ENCODE data around the gene KNOP1.
"Not testable (repeated sequence)": the region's sequence is repeated elsewhere in the genome, so short reads cannot be mapped to it uniquely, and the experiment has no call there.

The KNOP1 gene

DNA sequence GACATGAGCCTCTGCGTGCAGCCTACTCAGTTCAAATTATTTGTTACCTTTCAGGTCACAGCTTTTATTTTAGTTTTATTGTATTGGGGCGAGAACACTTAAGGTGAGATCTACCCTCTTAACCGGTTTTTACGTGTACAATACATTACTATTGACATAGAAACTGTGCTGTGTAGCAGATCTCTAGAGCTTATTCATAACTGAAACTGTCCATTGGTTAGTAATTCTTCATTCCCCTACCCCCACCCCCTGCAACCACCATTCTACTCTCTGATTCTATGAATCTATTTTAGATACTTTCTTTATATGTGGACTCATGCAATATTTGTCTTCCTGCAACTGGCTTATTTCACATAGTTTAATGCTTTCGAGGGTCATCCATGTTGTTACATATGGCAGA, 43.5 kb downstream of the KNOP1 start:
- no peaks in the 10 kb centered on the region for H3K9me2 ChIP-seq (replicated peaks; ENCODE audit: control insufficient read depth, low read length)
- no peak overlapping the region for H3K4me3 ChIP-seq (ENCODE audit: low read length)
- no peaks in the 10 kb centered on the region for H3K4me1 ChIP-seq (ENCODE audit: control insufficient read depth, low read length)
- H3K27ac ChIP-seq (ENCODE audit: low read depth, low read length): no peak overlapping the region
- H3K79me2 ChIP-seq (ENCODE audit: control insufficient read depth, low read length): no peaks in the 10 kb centered on the region
- no peaks in the 10 kb centered on the region for H4K20me1 ChIP-seq (ENCODE audit: control insufficient read depth, insufficient read depth, low read depth, low read length)
- no peak for TF ChIP-seq EZH2phosphoT487 (IDR thresholded peaks at IDR 0.05; ENCODE audit: borderline replicate concordance, low read length)
- TF ChIP-seq, protein P1, sequence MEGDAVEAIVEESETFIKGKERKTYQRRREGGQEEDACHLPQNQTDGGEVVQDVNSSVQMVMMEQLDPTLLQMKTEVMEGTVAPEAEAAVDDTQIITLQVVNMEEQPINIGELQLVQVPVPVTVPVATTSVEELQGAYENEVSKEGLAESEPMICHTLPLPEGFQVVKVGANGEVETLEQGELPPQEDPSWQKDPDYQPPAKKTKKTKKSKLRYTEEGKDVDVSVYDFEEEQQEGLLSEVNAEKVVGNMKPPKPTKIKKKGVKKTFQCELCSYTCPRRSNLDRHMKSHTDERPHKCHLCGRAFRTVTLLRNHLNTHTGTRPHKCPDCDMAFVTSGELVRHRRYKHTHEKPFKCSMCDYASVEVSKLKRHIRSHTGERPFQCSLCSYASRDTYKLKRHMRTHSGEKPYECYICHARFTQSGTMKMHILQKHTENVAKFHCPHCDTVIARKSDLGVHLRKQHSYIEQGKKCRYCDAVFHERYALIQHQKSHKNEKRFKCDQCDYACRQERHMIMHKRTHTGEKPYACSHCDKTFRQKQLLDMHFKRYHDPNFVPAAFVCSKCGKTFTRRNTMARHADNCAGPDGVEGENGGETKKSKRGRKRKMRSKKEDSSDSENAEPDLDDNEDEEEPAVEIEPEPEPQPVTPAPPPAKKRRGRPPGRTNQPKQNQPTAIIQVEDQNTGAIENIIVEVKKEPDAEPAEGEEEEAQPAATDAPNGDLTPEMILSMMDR (IDR thresholded peaks at IDR 0.05; ENCODE audit: low read depth, low read length, poor library complexity, severe bottlenecking): no peak
- no peak overlapping the region for H3K4me2 ChIP-seq (ENCODE audit: low read length)
- H3K27me3 ChIP-seq (ENCODE audit: control insufficient read depth, low read length): no peaks in the 10 kb centered on the region
- no peaks in the 10 kb centered on the region for H3F3A ChIP-seq (ENCODE audit: control insufficient read depth, insufficient read depth)
- no peaks in the 10 kb centered on the region for H3K9me3 ChIP-seq (ENCODE audit: control insufficient read depth, insufficient read depth, low read length)
- no peaks in the 10 kb centered on the region for H3K36me3 ChIP-seq (ENCODE audit: control insufficient read depth, low read length)

GRCh38 chr16:19672378-19672777, 45.6 kb downstream of the KNOP1 start:
- no peak overlapping the region for H3K4me3 ChIP-seq (ENCODE audit: low read length)
- no peak overlapping the region for H3K27ac ChIP-seq (ENCODE audit: low read depth, low read length)
- no peaks in the 10 kb centered on the region for H3K9me2 ChIP-seq (replicated peaks; ENCODE audit: control insufficient read depth, low read length)
- H3K4me2 ChIP-seq (ENCODE audit: low read length): no peak overlapping the region
- H3K79me2 ChIP-seq (ENCODE audit: control insufficient read depth, low read length): no peaks in the 10 kb centered on the region
- H3K9me3 ChIP-seq (ENCODE audit: control insufficient read depth, insufficient read depth, low read length): no peaks in the 10 kb centered on the region
- H4K20me1 ChIP-seq (ENCODE audit: control insufficient read depth, insufficient read depth, low read depth, low read length): no peaks in the 10 kb centered on the region
- H3K4me1 ChIP-seq (ENCODE audit: control insufficient read depth, low read length): no peaks in the 10 kb centered on the region
- H3F3A ChIP-seq (ENCODE audit: control insufficient read depth, insufficient read depth): no peaks in the 10 kb centered on the region
- H3K36me3 ChIP-seq (ENCODE audit: control insufficient read depth, low read length): no peaks in the 10 kb centered on the region
- no peaks in the 10 kb centered on the region for H3K27me3 ChIP-seq (ENCODE audit: control insufficient read depth, low read length)
- TF ChIP-seq, protein P1 (IDR thresholded peaks at IDR 0.05; ENCODE audit: low read depth, low read length, poor library complexity, severe bottlenecking): no peak
- no peak for TF ChIP-seq EZH2phosphoT487 (IDR thresholded peaks at IDR 0.05; ENCODE audit: borderline replicate concordance, low read length)

DNA sequence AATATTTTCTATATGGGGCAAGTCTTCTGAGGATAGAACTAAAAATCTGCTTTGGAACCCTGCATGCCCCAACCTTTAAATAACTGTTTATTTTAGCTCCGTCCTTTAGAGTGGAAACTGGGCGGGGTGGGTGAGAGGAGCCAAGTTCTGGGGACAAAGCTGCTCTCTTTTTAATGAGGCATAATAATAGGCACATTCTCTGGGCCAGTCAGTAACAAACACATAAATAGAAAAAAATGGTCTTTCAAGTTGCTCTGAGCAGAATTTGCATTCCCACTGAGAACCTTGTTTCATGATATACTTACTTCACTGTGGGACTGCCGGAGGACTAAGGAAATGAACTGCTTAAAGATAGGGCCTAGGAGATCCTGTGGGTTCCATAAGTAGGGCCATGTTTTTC, 51.5 kb downstream of the KNOP1 start:
- Histone ChIP-seq H3K4me3 (ENCODE audit: low read length) (no peak overlapping the region), H3K27me3 (ENCODE audit: control insufficient read depth, low read length) (no peaks in the 10 kb centered on the region), H3K9me2 (replicated peaks; ENCODE audit: control insufficient read depth, low read length) (no peaks in the 10 kb centered on the region), H4K20me1 (ENCODE audit: control insufficient read depth, insufficient read depth, low read depth, low read length) (no peaks in the 10 kb centered on the region), H3K9me3 (ENCODE audit: control insufficient read depth, insufficient read depth, low read length) (no peaks in the 10 kb centered on the region), H3K27ac (ENCODE audit: low read depth, low read length) (no peak overlapping the region), H3K36me3 (ENCODE audit: control insufficient read depth, low read length) (no peaks in the 10 kb centered on the region), H3F3A (ENCODE audit: control insufficient read depth, insufficient read depth) (no peaks in the 10 kb centered on the region), H3K4me1 (ENCODE audit: control insufficient read depth, low read length) (no peaks in the 10 kb centered on the region), H3K79me2 (ENCODE audit: control insufficient read depth, low read length) (no peaks in the 10 kb centered on the region), H3K4me2 (ENCODE audit: low read length) (no peak overlapping the region)
- TF ChIP-seq, protein P1 (IDR thresholded peaks at IDR 0.05; ENCODE audit: low read depth, low read length, poor library complexity, severe bottlenecking): no peak
- TF ChIP-seq EZH2phosphoT487 (IDR thresholded peaks at IDR 0.05; ENCODE audit: borderline replicate concordance, low read length): no peak

- H3F3A ChIP-seq (ENCODE audit: control insufficient read depth, insufficient read depth); H4K20me1 ChIP-seq (ENCODE audit: control insufficient read depth, insufficient read depth, low read depth, low read length); H3K4me2 ChIP-seq (ENCODE audit: low read length); H3K79me2 ChIP-seq (ENCODE audit: control insufficient read depth, low read length); H3K4me3 ChIP-seq (ENCODE audit: low read length); H3K36me3 ChIP-seq (ENCODE audit: control insufficient read depth, low read length); H3K27me3 ChIP-seq (ENCODE audit: control insufficient read depth, low read length); H3K9me2 ChIP-seq (replicated peaks; ENCODE audit: control insufficient read depth, low read length); H3K4me1 ChIP-seq (ENCODE audit: control insufficient read depth, low read length); H3K9me3 ChIP-seq (ENCODE audit: control insufficient read depth, insufficient read depth, low read length); H3K27ac ChIP-seq (ENCODE audit: low read depth, low read length): not testable (repeated sequence)
These were observed 52.7 kb downstream of the KNOP1 start for GRCh38 chr16:19665313-19665712.

All from DOHH2 (cell line).